OCI-LY3 (cell line): ENCODE results near the gene SLC45A2.

Experiments used
- H2AFZ ChIP-seq: fragments of 200-600, 300-600 bp; shearing (Covaris generic); 2 replicates; pipeline ENCODE4 v1.6.0; 2014; ENCODE audit warnings: antibody characterized with exemption, low read depth, low read length
- H3K27ac ChIP-seq: fragments of 200-600, 300-600 bp; sonication (generic); 2 replicates; pipeline ENCODE4 v1.5.1; 2014; ENCODE audit warnings: mild to moderate bottlenecking, low read length, moderate library complexity, mixed read lengths
- H3K27me3 ChIP-seq: fragments of 200-600, 300-600 bp; sonication (generic); 2 replicates; pipeline ENCODE4 v1.6.1; 2014; ENCODE audit warnings: low read depth, low read length, mixed read lengths
- H3K36me3 ChIP-seq: fragments of 200-600, 300-600 bp; sonication (generic); replicated peaks from 2 replicates; pipeline ENCODE3; 2014; ENCODE audit warnings: low read depth, low read length, mixed read lengths
- H3K4me1 ChIP-seq: fragments of 300-600, 200-600 bp; sonication (generic); 2 replicates; pipeline ENCODE4 v1.6.1; 2014; ENCODE audit warnings: low read length, mixed read lengths
- H3K4me2 ChIP-seq: fragments of 200-600, 300-600 bp; sonication (generic); 2 replicates; pipeline ENCODE4 v1.6.1; 2014; ENCODE audit warnings: low read length, mixed read lengths
- H3K4me3 ChIP-seq: fragments of 300-600, 200-600 bp; sonication (generic); 2 replicates; pipeline ENCODE4 v1.5.1; 2014; ENCODE audit warnings: antibody characterized with exemption, mild to moderate bottlenecking, low read length, moderate library complexity
- H3K79me2 ChIP-seq: fragments of 300-600, 200-600 bp; shearing (Covaris generic); 2 replicates; pipeline ENCODE4 v1.6.1; 2014; ENCODE audit warnings: mild to moderate bottlenecking, low read length, mixed read lengths
- H3K9ac ChIP-seq: fragments of 300-600, 200-600 bp; shearing (Covaris generic); 2 replicates; pipeline ENCODE4 v1.6.0; 2014; ENCODE audit warnings: mild to moderate bottlenecking, low read length, moderate library complexity
- H3K9me3 ChIP-seq: fragments of 200-600, 300-600 bp; shearing (Covaris generic); 2 replicates; pipeline ENCODE4 v1.6.1; 2014; ENCODE audit warnings: low read length, mixed read lengths; ENCODE audit not compliant: insufficient read depth
- H4K20me1 ChIP-seq: fragments of 200-600, 300-600 bp; sonication (generic); 2 replicates; pipeline ENCODE4 v1.6.1; 2016; ENCODE audit warnings: low read length, mixed read lengths; ENCODE audit not compliant: insufficient read depth
- CTCF ChIP-seq: fragments of 200-600, 300-600 bp; sonication (generic); IDR thresholded peaks from 2 replicates; pipeline ENCODE4 v1.5.1; 2014; ENCODE audit warnings: antibody characterized with exemption, low read length, low read depth
- EZH2phosphoT487 ChIP-seq: fragments of 200-600 bp; shearing (Covaris generic); IDR thresholded peaks from 2 replicates; pipeline ENCODE4 v1.6.1; 2018; ENCODE audit warnings: antibody characterized with exemption, mixed run types, low read depth

SLC45A2 gene

GRCh38 chr5:33929925-33930690 is 54.4 kb downstream of the SLC45A2 start:
- Histone ChIP-seq H4K20me1 (no peaks in the 10 kb centered on the region), H3K9ac (no peak overlapping the region), H3K79me2 (no peaks in the 10 kb centered on the region), H2AFZ (no peak overlapping the region), H3K9me3 (no peaks in the 10 kb centered on the region), H3K4me1 (peaks cover 54% of the 10 kb centered on the region), H3K36me3 (no peaks in the 10 kb centered on the region), H3K4me3 (no peak overlapping the region), H3K27me3 (no peaks in the 10 kb centered on the region), H3K4me2 (no peak overlapping the region), H3K27ac (no peak overlapping the region)
- TF ChIP-seq CTCF (no peak), EZH2phosphoT487 (no peak)

GRCh38 chr5:33928283-33928682 is 56.2 kb downstream of the SLC45A2 start:
- Histone ChIP-seq H3K9me3 (no peaks in the 10 kb centered on the region), H3K4me1 (peaks cover 46% of the 10 kb centered on the region), H3K9ac (peak overlapping the region; percentile 7; the same call in 1 of the 2 replicates), H3K36me3 (no peaks in the 10 kb centered on the region), H3K79me2 (no peaks in the 10 kb centered on the region), H3K4me2 (peak overlapping the region; percentile 24; the same call in 1 of the 2 replicates), H3K27me3 (no peaks in the 10 kb centered on the region), H4K20me1 (no peaks in the 10 kb centered on the region), H3K27ac (no peak overlapping the region; the same call in 1 of the 2 replicates), H2AFZ (no peak overlapping the region; the same call in 1 of the 2 replicates), H3K4me3 (no peak overlapping the region)
- TF ChIP-seq CTCF (no peak), EZH2phosphoT487 (no peak)

- Histone ChIP-seq H3K36me3 (no peaks in the 10 kb centered on the region), H3K27me3 (no peaks in the 10 kb centered on the region), H3K4me3 (no peak overlapping the region), H2AFZ (no peak overlapping the region), H3K4me2 (peak overlapping the region; percentile 24; the same call in 1 of the 2 replicates), H3K79me2 (no peaks in the 10 kb centered on the region), H4K20me1 (no peaks in the 10 kb centered on the region), H3K4me1 (peaks cover 40% of the 10 kb centered on the region), H3K9me3 (no peaks in the 10 kb centered on the region), H3K27ac (no peak overlapping the region), H3K9ac (no peak overlapping the region)
- TF ChIP-seq EZH2phosphoT487, result no peak
- no peak for TF ChIP-seq CTCF
Observed at GRCh38 chr5:33927685-33928084, 56.8 kb downstream of the SLC45A2 start.

- no peak overlapping the region for H3K9ac ChIP-seq
- no peak overlapping the region for H3K27ac ChIP-seq
- TF ChIP-seq EZH2phosphoT487 (no peak), CTCF (no peak)
- H3K4me1 ChIP-seq, result peaks cover 36% of the 10 kb centered on the region
- no peaks in the 10 kb centered on the region for H3K9me3 ChIP-seq
- H3K79me2 ChIP-seq, result no peaks in the 10 kb centered on the region
- H3K27me3 ChIP-seq, result no peaks in the 10 kb centered on the region
- H3K36me3 ChIP-seq, result no peaks in the 10 kb centered on the region
- no peak overlapping the region for H2AFZ ChIP-seq
- H4K20me1 ChIP-seq, result no peaks in the 10 kb centered on the region
- H3K4me2 ChIP-seq, result peak overlapping the region; percentile 11
- no peak overlapping the region for H3K4me3 ChIP-seq
Observed at GRCh38 chr5:33925278-33925677, 59.2 kb downstream of the SLC45A2 start.
